Astrocyte (in vitro differentiated cells and primary cell): ENCODE data around the gene IDH3B.

Experiments used
- CTCF ChIP-seq: IDR thresholded peaks from 2 replicates; pipeline ENCODE4 v1.5.1; 2011; ENCODE audit warnings: low read depth, mild to moderate bottlenecking, inconsistent platforms, low read length, moderate library complexity; ENCODE audit not compliant: insufficient read depth
- EZH2 ChIP-seq: IDR thresholded peaks from 2 replicates; pipeline ENCODE4 v1.6.1; 2012; ENCODE audit warnings: mild to moderate bottlenecking, low read length, inconsistent platforms; ENCODE audit not compliant: insufficient read depth

- TF ChIP-seq CTCF: no peak
- no peak for TF ChIP-seq EZH2
Observed at GRCh38 chr20:2624190-2624589, 39.8 kb downstream of the IDH3B start.
